Osteoblast (primary cell): ENCODE data around the gene MC1R. TPM values are rescaled to one million over a fixed set of nuclear protein-coding genes. Genes with fewer than 3 reads are reported as not detected.
A peak's percentile ranks its signal among the peaks of the same experiment; 100 is the strongest.

Experiments
- DNase-seq: peaks from one replicate; pipeline ENCODE4 v3.0.0; 2011; ENCODE audit warnings: low spot score, mixed read lengths; ENCODE audit not compliant: insufficient read length; ENCODE audit errors: missing footprints
- H2AFZ ChIP-seq: 2 replicates; pipeline ENCODE4 v1.6.0; 2011; ENCODE audit warnings: mild to moderate bottlenecking, low read length
- H3K27ac ChIP-seq: 2 replicates; pipeline ENCODE4 v1.5.1; 2011; ENCODE audit warnings: mild to moderate bottlenecking, low read depth, low read length, moderate library complexity
- H3K27me3 ChIP-seq: 2 replicates; pipeline ENCODE4 v1.6.0; 2012; ENCODE audit warnings: mild to moderate bottlenecking, control low read depth, inconsistent platforms, low read length, moderate library complexity; ENCODE audit not compliant: insufficient read depth
- H3K36me3 ChIP-seq: 2 replicates; pipeline ENCODE4 v1.5.1; 2011; ENCODE audit warnings: mild to moderate bottlenecking, low read length, control low read depth, moderate library complexity; ENCODE audit not compliant: insufficient read depth
- H3K4me1 ChIP-seq: 2 replicates; pipeline ENCODE4 v1.5.1; 2011; ENCODE audit warnings: mild to moderate bottlenecking, low read length, control low read depth, moderate library complexity; ENCODE audit not compliant: insufficient read depth
- H3K4me2 ChIP-seq: 2 replicates; pipeline ENCODE4 v1.6.0; 2011; ENCODE audit warnings: mild to moderate bottlenecking, low read length; ENCODE audit not compliant: insufficient read depth
- H3K4me3 ChIP-seq: fragments of 200-600 bp; sonication (generic); 3 replicates; pipeline ENCODE4 v1.5.1; 2012; ENCODE audit warnings: mild to moderate bottlenecking, low read length, inconsistent platforms; ENCODE audit not compliant: insufficient read depth
- H3K79me2 ChIP-seq: 2 replicates; pipeline ENCODE4 v1.6.0; 2012; ENCODE audit warnings: mild to moderate bottlenecking, low read length, control low read depth, inconsistent platforms; ENCODE audit not compliant: insufficient read depth
- H3K9me3 ChIP-seq: 2 replicates; pipeline ENCODE4 v1.5.1; 2011; ENCODE audit warnings: low read depth, low read length, control low read depth
- H4K20me1 ChIP-seq: 2 replicates; pipeline ENCODE4 v1.6.0; 2012; ENCODE audit warnings: mild to moderate bottlenecking, low read length, control low read depth; ENCODE audit not compliant: insufficient read depth
- CTCF ChIP-seq: IDR thresholded peaks from 2 replicates; pipeline ENCODE4 v1.5.1; 2011; ENCODE audit warnings: mild to moderate bottlenecking, low read depth, low read length, moderate library complexity; ENCODE audit errors: extremely low read depth
- total RNA-seq: library from RNA; depleted of rRNA; stranded (reverse); fragments of >200 nt; gene quantifications from 2 replicates; pipeline ENCODE4 v1.2.3, GENCODE V29; 2012

MC1R gene
- total RNA-seq, 1 donor: 5.1 TPM

- Histone ChIP-seq H3K36me3 (no peaks in the 10 kb centered on the region), H2AFZ (no peak overlapping the region), H3K4me1 (peaks cover 10% of the 10 kb centered on the region), H3K4me3 (peak overlapping the region; percentile 76), H4K20me1 (peaks cover 14% of the 10 kb centered on the region), H3K27me3 (no peaks in the 10 kb centered on the region), H3K27ac (no peak overlapping the region), H3K4me2 (peak overlapping the region; percentile 86), H3K9me3 (no peaks in the 10 kb centered on the region), H3K79me2 (peaks cover 49% of the 10 kb centered on the region)
- no peak for TF ChIP-seq CTCF
- peak; percentile 77 for DNase-seq
Measured at GRCh38 chr16:89949756-89950155, 31.1 kb downstream of the MC1R start.

- Histone ChIP-seq H3K36me3 (no peaks in the 10 kb centered on the region), H3K4me2 (no peak overlapping the region), H3K27me3 (no peaks in the 10 kb centered on the region), H2AFZ (no peak overlapping the region), H3K79me2 (peaks cover 52% of the 10 kb centered on the region), H3K4me1 (peaks cover 10% of the 10 kb centered on the region), H3K4me3 (no peak overlapping the region), H4K20me1 (peaks cover 14% of the 10 kb centered on the region), H3K9me3 (no peaks in the 10 kb centered on the region), H3K27ac (no peak overlapping the region)
- no peak for TF ChIP-seq CTCF
- no peak for DNase-seq
Measured at GRCh38 chr16:89951509-89951908, 32.8 kb downstream of the MC1R start.

- peaks cover 14% of the 10 kb centered on the region for H4K20me1 ChIP-seq
- no peak overlapping the region for H3K4me2 ChIP-seq
- H3K36me3 ChIP-seq: peaks cover 3% of the 10 kb centered on the region
- TF ChIP-seq CTCF: no peak
- no peak overlapping the region for H2AFZ ChIP-seq
- no peaks in the 10 kb centered on the region for H3K27me3 ChIP-seq
- H3K4me1 ChIP-seq: peaks cover 10% of the 10 kb centered on the region
- DNase-seq: peak; percentile 10
- no peak overlapping the region for H3K27ac ChIP-seq
- no peak overlapping the region for H3K4me3 ChIP-seq
- no peaks in the 10 kb centered on the region for H3K9me3 ChIP-seq
- H3K79me2 ChIP-seq: peaks cover 52% of the 10 kb centered on the region
Measured at GRCh38 chr16:89952049-89952448, 33.4 kb downstream of the MC1R start.

- Histone ChIP-seq H4K20me1 (peaks cover 14% of the 10 kb centered on the region), H3K36me3 (peaks cover 3% of the 10 kb centered on the region), H3K4me2 (no peak overlapping the region)
Measured at GRCh38 chr16:89952551-89952950, 33.9 kb downstream of the MC1R start.

More at GRCh38 chr16:89952551-89952950, 33.9 kb downstream of the MC1R start:
- H3K9me3 ChIP-seq: no peaks in the 10 kb centered on the region
- H3K4me1 ChIP-seq: peaks cover 10% of the 10 kb centered on the region
- peaks cover 52% of the 10 kb centered on the region for H3K79me2 ChIP-seq
- no peaks in the 10 kb centered on the region for H3K27me3 ChIP-seq
- H2AFZ ChIP-seq: no peak overlapping the region
- H3K27ac ChIP-seq: no peak overlapping the region
- DNase-seq: peak; percentile 47
- no peak overlapping the region for H3K4me3 ChIP-seq
- no peak for TF ChIP-seq CTCF
